HG03521 (cell line): ENCODE data around the gene MYO7B.
"Not testable (repeated sequence)": the region's sequence is repeated elsewhere in the genome, so short reads cannot be mapped to it uniquely, and the experiment has no call there.

Experiments used
- ATAC-seq: cut with Tn5 transposase; IDR thresholded peaks from one replicate; pipeline ENCODE4 v1.9.1; 2021; ENCODE audit warnings: mild to moderate bottlenecking, moderate library complexity; ENCODE audit not compliant: unreplicated experiment

Gene MYO7B

GRCh38 chr2:127523269-127523939 is 12.1 kb upstream of the MYO7B start:
- ATAC-seq, result no peak

- not testable (repeated sequence) for ATAC-seq
Observed at GRCh38 chr2:127524198-127524834, 11.2 kb upstream of the MYO7B start.

GRCh38 chr2:127525691-127526131 is 9.8 kb upstream of the MYO7B start:
- ATAC-seq, result no peak

GRCh38 chr2:127526132-127527000 is 9.1 kb upstream of the MYO7B start, which contains the start of gene IWS1:
IWS1 (minus strand) TSS chr2:127526489; CDS start chr2:127526208, 281 bp downstream.
- peak; percentile 86 for ATAC-seq

- ATAC-seq, result peak; percentile 5
Observed at GRCh38 chr2:127527001-127527804, 8.3 kb upstream of the MYO7B start.

GRCh38 chr2:127528487-127528886 is 7.0 kb upstream of the MYO7B start:
- no peak for ATAC-seq

- ATAC-seq, result not testable (repeated sequence)
Observed at GRCh38 chr2:127529416-127529815, 6.1 kb upstream of the MYO7B start.

DNA sequence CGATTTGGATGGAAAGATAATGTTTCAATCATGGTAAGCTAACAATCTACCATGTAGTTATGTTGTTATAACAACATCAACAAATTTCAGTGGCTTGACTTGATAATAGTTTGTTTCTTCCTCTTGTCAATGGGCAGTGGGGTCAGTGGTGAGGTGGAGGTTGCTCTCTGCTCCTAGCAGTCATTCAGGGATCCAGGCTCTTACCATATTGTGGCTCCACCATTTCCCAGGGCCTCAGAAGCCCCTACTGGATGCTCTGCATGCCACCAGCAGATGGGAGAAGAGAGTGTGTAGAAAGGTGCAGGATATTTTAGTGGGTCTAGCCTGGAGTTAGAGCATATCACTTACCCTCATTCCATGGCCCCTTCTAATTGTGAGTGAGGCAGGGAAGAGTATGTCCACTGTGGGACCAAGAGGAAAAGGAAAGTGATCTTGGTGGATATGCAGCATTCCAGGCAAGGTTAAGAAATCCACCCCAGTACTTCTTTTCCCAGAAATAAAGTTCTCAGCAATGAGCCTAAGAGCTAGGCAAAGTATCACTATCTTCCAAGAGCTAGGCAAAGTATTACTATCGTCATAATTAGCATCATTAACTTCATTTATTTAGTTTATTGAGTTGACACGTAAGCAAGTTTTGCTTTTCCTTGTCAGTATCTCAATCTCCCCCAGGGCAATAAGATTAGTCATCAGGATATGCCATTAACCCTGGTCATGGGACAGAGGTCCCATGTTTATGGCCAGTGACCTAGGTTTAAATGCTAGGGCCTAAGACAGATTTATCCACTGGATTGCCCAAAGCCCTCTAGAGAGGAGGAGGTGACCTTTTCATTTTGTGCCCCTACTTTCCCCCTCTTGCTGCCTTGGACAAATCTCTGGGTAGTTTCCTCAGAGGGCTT is 5.0 kb upstream of the MYO7B start:
- no peak for ATAC-seq

DNA sequence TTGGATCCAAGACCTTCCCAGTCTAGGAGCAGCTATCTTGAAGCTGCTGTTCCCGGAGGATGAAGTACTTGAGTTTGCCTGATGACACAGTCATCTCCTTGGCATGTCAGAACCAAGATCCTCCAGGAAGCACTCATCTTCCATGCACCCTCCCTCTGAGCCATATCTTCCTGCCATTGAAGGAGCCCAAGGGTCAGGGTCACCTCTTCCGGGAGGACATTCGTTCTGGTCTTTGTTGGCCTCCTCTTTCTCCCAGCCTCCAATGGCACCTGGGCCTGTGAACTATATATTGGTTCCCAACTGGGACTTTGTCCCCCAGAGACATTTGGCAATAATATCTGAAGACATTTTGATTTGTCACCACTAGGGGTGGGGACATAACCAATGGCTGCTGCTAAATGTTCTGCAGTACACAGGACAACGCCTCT is 4.2 kb upstream of the MYO7B start:
- ATAC-seq, result no peak

- ATAC-seq, result no peak
Observed at GRCh38 chr2:127532296-127532695, 3.2 kb upstream of the MYO7B start.

- ATAC-seq, result no peak
Observed at GRCh38 chr2:127535918-127536317, 435 bp downstream of the MYO7B start.

DNA sequence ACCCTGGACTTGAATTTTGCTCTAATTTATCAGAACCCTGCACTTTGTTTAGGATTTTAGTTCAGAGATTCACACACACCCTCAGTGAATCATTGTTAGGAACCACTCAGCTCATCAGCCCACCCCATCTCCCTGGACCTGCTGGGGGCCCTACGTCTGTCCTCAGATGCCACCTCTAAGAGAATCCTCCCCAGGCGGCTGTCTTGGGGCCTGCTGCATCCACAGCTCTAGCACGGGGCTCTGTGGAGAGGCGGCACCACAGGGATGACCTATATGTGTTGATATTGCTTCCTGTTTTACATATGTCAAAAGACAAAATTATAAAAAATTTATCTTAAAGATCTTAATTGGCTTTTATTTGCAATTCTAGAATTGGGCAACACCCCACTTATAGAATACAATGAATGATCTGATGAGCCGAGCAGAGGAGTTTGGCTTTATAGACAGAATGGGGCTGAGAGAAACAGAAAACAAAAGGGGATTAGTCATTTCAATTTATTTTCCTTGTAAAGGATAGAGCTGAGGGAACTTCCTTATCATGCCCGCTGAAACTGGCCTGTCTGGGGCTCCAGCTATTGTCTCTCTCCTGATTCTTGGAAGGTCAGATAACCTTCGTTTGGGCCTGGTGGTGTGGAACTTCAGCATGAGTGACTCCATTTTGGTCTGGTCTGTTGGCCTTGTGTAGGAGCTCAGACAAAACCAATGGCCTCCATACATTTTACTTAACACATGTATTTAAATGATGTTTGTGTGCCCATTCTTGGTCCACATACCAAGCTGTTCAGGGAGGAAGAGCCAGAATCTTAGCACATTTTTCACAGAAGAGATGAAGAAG is 1.4 kb downstream of the MYO7B start:
- ATAC-seq, result no peak

DNA sequence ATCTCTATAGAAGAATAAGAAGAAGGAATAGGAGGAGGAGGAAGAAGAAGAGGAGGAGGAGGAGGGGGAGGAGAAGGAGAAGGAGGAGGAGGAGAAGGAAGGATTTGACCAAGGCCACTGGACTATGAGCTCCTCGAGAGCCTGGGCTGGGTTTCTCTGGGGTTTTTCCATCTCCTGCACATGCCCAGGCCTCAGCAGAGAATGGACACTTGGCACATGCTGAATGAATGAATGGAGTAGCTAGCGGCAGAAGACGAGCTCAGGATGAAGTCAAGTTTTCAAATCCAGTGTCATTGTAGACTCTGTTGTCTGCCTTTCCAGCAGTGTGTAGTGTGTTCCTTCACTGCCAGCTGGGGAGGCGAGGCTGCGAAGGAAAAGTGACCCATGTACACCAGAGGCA is 2.2 kb downstream of the MYO7B start:
- no peak for ATAC-seq

- no peak for ATAC-seq
Observed at GRCh38 chr2:127541809-127542208, 6.3 kb downstream of the MYO7B start.

- ATAC-seq, result no peak
Observed at GRCh38 chr2:127542231-127542630, 6.7 kb downstream of the MYO7B start.

DNA sequence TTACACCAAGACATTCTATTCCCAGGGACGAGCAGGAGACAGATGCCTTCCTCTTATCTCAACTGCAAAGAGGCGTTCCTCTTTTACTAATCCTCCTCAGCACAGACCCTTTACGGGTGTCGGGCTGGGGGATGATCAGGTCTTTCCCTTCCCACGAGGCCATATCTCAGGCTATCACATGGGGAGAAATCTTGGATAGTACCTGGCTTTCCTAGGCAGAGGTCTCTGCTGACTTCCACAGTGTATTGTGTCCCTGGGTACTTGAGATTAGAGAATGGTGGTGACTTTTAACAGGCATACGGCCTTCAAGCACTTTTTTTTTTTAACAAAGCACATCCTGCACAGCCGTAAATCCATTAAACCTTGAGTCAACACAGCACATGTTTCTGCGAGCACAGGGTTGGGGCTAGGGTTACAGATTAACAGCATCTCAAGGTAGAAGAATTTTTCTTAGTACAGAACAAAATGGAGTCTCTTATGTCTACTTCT is 7.6 kb downstream of the MYO7B start:
- ATAC-seq, result not testable (repeated sequence)

DNA sequence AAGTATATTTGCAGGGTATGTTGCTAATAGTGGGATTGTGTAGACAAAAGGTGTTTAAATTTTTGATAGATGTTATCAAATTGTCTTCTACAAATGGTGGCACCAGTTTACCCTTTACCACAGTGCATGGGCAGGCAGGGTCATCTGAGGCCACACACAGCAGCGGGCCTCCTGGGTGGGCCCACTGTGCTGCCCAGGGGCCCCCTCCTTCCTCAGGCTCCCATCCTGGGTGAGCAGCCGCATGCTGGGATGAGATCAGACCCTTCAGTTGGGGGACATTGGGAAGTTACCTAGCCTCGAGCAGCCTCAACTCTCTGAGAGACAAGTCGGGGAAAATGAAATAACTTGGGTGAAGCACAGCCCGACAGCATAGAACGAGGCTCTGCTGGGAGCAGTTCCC is 9.7 kb downstream of the MYO7B start:
- no peak for ATAC-seq

GRCh38 chr2:127545796-127546195 is 10.3 kb downstream of the MYO7B start:
- no peak for ATAC-seq

GRCh38 chr2:127546797-127547196 is 11.3 kb downstream of the MYO7B start:
- no peak for ATAC-seq
